Measurements from ENCODE around the gene CRBN.
A peak's percentile ranks its signal among the peaks of the same experiment; 100 is the strongest.

Gene CRBN

DNA sequence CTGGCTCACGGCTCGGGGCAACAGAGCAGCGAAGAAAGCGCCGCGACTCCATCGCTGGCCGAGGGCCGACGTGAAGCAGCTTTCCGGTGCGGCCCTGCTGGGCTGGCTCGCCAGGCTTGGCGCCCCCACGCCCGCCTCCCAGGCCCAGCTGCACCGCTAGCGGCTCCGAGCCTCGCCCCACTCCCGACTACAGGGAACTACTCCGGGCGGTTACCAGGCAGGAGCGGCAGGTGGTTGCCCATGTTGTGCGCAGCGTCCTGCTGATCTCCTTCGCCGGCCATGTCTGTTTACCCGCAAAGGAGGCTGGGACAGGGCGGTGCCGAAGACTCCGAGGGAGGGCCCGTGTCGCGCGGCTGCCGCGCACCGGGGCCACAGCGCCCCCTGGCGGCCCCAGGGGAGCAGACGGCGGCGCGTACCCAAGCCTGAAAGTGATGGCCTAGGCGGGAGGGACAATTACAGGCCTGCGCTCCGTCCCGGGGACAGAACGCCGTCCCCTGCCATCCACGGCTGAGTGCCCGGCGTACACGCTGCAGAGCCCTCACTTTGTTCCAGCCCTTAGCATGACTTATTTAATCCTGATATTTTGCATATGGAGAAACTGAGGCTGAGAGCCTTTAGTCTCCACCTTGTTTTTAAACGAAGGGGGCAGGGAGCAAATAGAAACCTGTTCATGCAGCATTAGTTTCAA lies at the start of gene CRBN:
Gene CRBN (minus strand): TSS at position 285 of the 688 bp plus-strand sequence. CDS start 4 bp downstream, at position 281.
- peak; percentile 90 for DNase-seq

DNA sequence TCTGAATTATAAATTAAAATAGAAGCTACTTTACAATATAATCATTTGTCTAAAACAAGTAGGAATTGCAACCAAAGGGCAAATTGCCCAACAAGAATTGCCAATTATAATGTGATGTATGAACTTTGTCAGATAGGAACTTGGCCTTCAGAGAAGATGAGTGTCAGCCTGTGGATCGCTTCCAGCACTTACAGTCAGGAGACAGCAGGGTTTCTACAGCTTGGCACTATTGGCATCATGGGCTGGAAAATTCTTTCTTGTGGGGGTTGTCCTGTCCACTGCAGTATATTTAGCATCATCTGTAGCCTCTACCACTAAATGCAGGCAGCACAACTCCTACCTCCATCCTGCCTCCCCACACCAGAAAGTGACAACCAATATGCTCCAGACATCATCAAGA lies 48.1 kb upstream of the CRBN start:
- DNase-seq: no peak

DNA sequence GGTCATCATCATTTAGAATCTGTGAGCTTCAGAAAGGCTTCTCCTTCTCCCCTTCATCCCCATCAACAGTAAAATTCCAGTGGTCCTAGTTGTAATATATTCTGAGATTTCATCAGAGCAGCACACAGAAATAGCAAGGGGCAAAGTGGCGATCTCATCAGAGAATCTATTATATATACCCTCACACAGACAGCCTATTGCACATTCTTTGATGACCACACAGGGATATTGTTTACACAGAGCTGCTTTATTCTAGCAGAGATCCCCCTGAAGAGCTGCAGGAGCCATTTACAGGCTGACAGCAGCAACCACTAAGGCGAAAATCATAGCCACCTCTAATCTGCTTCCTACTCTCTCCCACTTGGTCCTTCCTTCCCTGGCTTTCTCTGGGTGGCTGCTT lies 42.0 kb upstream of the CRBN start:
- no peak for DNase-seq

DNA sequence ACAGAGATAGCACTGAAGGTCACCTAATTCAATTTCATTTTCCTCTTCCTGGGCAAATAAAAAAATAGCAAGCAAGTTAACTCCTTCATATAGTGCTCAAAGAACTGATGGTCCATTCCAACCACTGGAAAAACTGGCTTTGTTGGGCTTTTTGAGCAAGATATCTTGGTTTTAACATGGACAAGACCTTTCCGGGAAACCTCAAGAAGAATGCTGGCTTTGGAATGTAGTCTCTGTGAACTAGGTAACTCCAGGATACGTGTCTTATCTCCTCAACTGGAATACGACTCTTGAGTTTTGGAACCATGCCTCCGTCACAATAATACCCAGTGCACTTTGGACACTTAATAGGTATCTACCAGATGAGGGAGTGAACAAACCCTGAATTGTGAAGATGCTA lies 36.9 kb upstream of the CRBN start:
- no peak for DNase-seq

DNA sequence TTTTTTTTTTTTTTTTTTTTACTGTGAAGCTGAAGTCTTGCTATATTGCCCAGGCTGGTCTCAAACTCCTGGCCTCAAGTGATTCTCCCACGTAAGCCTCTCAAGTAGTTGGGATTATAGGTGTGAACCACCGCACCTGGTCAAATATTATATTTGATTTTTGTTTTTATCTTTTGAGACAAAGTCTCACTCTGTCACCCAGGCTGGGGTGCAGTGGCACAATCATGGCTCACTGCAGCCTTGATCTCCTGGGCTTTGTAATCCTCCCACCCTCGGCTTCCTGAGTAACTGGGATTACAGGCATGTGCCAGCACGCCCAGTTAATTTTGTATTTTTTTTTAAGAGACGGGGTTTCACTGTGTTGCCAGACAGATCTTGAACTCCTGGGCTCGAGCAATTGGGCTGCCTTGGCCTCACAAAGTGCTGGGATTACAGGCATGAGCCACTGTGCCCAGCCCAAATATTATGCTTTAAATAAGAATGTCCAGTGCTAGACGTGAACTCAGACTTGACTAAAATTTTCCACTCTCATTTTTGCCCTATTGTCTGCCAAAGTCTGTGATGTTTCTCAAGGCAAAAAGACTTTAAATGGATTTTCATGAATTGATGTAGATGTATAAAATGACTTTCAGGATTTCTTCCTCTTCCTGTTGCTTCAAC lies 33.4 kb upstream of the CRBN start:
- DNase-seq: no peak

DNA sequence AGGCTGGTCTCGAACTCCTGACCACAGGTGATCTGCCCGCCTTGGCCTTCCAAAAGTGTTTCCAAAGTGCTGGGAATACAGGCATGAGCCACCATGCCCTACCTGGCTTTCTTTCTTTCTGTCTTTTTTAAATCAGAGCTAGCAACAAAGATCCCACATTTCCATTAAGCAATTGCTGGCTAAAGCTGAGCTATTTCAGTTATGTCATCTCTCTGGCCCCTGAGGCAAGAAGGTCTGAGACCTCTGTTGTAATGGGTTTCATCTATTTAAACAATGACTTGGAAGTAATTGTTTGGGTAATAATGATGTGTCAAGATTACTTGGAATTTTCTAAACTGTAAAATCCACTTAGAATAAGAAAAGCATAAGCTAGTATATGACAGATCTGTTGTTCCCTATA lies 30.2 kb upstream of the CRBN start:
- no peak for DNase-seq

DNA sequence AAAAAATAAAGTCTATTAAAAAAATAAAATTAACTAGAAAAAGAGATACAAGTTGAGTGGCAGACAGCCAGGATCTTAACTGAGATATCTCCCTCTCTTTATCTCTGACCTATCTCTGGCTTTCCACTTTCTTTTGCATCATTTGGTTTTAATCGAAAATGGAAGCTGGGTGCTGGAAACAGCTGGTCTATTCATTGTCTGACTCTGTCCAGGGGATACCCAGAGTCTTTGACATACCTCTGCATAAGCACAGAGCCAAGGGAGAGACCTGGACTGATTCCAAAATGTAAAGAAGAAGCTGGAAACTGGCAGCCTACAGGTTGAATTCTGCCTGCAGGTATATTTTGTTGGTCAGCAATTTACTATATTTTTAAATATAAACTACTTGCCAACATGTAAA lies 29.6 kb upstream of the CRBN start:
- no peak for DNase-seq

DNA sequence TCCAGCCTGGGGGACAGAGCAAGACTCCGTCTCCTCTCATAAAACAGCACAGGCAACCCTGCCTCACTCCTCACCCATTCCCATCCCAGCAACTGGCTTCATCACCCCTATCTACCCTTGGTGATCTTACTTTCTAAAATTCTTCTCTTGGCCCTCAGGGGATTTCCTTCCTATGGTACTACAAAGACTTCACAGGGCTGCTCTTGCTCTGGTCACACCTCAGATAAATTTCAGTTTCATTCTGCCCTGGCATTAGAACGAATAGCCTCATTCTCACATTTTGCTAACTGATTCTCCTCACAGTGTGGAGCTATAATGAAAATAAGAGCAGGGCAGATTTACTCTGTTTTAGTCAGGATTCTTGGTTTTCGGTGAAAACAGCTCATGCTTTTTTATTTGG lies 22.1 kb upstream of the CRBN start:
- DNase-seq: no peak

DNA sequence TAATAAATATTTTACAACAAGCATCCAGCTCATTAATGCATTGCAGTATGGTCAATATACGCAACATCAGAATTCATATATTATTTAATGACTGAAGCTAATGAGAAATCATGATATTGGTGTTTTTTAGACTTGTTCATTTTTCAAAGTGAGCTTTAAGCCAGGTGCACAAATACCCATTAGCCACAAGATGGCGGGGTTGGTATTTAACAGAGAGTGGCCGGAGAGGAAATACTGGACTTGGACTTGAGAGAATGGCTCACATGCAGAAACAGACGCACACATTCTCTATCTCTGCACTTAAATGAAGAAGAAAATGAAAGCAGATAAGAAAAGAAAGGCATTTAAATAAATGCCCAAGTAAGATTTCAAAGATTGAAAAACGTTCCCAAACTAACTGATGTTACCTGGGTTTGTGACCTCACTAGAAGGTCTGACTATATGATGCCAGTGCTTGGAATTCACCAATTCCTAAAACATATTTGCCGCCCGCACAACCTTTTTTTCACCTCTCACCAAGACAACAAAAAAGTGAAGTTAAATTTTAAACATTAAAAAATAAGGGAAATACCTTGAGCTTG lies 21.2 kb upstream of the CRBN start:
- no peak for DNase-seq

DNA sequence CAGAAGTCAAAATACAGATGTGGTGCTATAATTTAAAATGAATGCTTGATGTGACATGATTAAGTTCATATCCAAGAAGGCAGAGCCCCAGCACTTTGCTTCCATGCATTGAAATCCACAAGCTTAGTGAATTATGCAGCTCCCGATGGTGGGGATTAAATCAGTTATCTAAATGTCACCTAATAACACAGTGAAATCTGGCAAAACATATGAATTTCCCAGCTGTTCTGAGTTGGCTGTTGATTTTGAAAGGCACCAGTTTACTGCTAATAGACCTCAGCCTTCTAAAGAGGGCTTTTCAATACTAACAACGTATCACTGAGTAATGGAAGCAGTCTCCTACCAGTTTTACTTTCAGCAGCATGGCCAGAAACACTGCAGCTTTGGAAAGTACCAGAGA lies 19.8 kb upstream of the CRBN start:
- no peak for DNase-seq

DNA sequence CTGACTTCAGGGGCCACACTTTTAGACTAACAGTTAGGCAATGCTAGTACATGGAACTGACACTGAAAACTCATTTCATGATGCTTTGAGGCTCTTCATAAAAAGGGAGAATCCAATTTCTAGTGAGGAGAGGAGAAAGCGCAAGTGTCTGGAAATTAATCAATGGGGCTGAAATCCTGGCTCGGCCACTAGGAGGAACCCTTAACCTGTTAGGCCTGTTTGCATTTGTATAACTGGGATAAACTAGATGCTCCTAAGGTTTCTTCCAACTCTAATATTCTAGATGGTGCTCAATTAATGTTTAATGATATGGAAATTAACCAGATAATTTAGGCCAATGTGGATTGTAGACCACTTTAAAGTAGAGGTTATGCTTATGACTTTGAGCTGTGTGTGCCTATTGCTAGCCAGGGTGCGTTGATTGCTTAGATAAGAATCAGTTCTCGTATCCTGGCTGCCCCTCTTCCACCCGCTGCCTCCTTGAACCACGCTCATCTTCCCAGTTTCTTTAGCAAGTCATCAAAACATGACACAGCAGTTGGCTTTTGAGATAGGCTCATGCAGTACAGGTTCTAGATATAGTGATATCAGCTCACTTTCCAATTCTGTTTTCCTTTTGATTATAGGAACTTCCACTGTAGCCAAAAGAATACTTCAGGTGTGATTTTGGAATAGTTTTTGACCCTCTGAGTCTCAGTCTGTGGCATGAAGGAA lies 16.8 kb upstream of the CRBN start:
- no peak for DNase-seq

DNA sequence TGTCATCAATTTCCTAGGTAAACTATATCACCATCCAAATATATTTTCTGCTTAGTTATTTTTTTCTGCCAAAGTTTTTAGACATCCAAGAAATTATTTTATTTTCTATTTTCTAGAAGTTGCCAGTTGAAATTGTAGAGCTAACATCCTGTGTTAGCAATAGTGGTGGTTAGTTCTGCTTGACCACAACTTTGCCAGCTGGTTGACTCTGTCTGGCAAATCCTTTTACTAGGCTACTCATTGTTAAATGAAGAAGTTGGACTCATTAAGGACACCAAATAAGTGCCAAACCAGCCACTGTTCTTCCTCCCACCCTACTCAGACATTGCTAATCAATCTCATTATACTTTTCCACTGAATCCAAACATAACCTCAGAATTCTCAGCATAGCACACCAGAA lies 15.4 kb upstream of the CRBN start:
- DNase-seq: no peak

DNA sequence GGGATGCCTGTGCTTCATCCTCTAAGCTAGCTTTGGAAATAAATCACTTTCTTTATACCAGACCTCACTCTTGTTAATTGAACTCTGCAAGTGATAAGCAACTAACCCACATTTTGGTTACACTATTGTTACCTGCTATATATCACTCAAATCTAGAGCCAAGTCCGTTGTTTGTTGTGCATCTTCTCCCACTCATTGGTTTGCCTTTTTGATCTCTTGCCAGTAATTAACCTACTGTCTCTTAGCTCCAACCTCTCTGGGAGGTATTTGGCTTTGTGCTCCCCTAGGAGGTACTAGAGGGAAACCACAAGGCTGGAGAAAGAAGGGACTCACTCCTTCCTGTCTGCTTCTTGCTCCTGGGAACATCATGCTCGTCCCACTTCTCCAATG lies 12.8 kb upstream of the CRBN start:
- DNase-seq: no peak

DNA sequence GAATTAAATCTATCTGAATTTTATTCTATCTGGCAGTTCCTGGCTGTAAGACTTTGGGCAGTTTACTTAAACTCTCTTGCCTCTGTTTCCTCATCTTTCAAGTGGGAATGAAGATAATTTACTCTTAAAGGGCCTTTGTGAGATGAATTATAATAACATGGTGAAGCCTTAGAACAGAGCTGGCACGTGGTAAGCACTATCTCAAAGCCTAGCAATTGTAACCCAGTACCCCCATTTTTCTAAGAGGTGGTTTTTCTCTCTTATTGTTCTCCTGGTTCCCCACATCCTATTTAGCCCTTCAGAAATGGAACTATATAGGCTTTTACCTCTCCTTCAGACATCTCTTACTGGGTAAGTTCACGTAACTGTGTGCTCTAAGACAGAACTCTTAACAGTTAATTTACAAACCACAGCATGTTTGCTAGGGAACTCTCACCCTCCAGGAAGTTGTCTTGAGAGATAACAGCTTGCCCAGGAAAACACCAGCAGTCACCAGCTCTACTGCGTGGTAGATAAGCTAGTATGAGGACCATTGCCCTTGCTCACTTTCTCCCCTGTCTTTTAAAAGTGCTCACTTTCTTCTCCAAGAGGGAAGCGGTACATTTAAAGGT lies 12.3 kb upstream of the CRBN start:
- DNase-seq: no peak

DNA sequence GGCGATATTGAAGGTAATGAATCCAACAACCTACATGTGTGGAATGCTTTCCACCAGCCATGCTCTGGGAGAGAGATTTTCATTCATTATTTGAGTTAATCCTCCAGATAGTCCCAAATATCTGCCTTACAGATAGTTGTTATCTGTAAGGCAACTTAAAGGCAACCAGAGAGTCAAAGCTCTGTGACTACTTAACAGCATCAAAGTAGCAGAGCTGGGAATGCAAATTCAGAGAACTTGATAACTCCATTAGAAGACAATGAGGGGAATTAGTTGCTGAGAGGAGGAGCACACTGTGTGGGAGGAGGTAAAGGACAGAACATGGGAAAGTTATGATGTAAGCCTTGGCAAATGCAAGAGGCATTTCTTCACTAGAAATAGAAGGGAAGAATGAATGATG lies 10.5 kb upstream of the CRBN start:
- DNase-seq: no peak

DNA sequence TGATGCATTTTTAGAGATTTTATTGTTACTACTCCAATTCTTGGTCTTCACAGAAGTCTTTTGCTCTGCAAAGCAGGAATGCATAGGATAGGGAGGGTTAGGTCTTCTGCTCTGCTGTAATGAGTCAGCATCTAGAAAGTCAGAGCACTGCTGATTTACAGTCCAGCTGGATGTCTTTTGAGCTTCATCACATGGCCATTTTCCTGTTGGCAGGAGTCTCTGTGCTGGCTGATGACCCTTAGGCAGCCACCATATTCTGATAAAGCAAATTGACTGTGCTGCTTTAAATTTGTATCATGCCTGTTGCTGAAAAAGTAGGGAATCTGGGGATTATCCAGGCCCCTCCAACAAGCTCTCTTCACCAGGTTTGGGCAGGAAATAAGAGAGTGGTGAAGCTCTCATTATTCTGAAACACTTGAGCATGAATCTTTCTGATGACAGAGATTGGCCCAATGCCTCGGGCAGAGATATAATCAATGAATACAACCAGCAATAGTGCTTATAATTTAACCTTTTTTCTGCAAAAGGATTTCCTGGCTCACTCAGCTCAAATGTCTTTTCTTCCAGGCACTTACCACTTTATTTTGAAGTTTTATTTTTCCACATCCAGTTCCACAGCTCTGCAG lies 9.7 kb upstream of the CRBN start:
- no peak for DNase-seq

DNA sequence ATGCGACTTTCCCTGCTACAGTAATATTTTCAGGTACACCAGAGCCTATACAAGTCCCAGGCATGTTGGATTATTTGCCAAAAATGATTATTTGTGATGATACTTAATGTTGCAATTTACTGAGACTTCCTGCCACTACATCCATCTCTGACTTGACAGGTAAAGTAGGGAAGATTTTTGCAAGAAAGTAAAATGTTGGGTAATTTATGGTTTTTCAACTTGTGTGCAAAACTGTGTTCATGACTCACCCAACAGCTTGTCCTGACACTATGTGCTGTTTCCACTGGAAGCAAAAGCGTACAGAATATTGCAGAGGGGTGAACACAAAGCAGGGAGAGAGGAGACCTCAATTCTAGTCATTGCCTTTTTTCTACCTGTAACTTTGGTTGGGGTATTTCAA lies 5.4 kb upstream of the CRBN start:
- DNase-seq: no peak

DNA sequence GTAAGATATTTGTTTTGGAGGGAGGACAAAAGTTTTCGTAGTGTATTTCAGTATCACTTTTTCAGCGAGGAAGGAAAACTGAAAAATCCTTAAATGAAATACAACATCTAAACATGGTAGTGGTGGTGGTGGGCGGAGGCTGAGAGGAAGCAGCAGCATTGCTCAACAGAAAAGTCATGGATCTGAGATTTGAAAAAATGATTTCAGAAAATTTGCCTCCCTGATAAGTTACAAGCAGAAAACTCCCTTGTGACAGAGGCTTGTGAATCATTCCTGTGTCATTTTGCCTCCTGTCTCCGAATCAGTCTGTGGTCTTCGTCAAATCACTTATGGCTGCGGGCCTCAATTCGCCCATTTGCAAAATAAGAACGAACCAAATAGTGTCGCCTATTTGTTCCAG lies 965 bp upstream of the CRBN start:
- no peak for DNase-seq

DNA sequence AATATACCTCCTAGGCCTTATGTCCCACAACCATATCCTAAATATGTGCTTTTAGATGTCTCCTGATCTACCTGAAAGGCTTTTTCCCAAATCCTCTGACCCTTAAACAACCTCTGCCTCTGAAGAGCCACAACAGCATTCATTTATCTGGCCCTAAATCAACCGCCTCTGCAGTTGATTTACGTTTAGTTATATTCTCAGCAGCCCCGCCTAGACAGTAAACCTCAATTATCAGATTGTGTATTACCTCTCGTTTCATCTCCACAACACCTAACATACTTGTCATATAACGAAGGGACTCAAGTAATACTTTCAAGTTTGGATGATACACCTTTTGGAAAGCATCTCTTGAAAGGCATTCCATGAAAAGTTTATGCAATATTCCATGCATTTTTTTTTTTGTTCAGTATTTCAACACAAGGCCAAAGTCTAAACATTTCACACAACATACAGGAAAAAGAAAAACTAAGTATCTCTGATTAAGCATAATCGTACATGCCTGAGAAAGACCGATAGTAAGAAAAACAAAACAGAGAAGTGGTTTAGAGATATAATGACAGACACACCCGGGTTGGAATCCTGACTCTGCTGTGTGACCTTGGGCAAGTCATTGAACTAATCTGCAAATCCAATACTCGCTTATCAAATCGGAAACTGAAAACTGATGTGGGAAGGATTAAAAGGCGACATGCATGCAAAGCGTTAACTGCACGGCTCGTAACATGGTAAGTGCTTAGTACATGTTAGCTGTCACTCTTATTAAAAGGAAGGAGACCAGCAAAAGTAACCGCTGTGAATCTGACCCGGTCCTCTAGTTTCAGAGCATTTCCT lies 778 bp downstream of the CRBN start:
- DNase-seq: no peak

DNA sequence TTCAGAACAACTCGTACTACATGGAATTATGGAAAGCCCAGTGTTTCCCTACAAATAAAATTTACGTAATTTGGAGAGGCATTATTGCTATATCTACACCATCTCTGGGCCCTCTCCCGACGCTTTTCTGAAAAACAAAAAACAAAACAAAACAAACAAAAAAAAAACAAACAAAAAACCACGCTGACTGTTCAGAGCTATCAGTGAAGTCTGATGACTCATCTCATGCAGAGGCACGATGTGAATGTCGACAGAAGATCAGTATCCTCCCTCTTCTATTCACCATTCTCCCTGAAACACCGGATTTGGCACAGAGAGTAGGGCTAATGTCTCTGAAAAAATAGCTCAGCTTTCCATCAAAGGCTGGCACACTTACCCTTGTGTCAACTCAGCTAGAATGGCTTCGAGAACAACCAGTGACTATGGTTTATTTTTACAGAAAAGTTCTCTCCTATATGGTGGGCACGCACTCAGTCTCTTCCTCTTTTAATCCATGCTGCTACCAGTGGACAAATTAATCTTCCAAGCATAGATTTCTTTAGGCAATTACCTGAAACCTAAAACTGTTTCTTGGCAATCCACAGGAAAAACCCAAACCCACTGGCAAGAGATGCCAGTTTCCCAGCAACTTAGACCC lies 1.5 kb downstream of the CRBN start:
- DNase-seq: no peak

DNA sequence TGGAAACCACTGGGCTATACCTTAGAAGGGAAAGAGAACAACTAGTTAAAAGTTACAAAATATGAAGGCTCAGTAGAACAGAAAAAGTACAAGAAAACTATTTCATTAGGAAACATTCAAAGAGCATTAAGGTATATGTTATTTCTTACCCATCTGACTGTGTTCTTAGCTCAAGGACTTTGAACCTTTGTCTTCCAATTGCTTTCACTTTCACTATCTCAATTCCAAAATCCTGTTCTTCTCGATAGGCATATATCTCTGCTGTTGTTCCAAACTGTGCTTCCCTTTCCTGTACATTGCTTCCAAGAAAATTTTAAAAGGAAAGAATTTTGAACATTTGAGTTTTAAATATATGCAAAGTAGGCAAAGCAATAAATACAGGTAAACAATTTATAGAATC lies 6.9 kb downstream of the CRBN start:
- no peak for DNase-seq

DNA sequence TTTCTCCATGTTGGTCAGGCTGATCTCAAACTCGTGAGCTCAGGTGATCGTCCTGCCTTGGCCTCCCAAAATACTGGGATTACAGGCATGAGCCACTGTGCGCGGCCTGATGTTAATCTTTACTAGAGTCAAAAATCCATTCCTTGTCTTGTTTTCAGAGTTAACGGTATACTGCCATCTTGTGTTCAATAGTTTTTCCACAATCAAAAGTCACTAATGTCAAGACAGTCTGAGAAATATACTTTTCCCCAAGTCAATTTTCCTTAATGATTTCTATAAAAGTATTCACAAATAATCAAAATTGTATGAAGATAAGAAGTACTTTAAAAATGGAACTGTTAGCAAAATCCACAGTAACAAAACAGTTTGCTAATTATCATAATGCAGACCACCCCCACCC lies 8.5 kb downstream of the CRBN start:
- DNase-seq: no peak

Data from activated naive CD4-positive, alpha-beta T cell treated with Interleukin-2 at 50 U/mL for 16 hours (primary cell).